OCI-LY3 (cell line): ENCODE results near the gene SLC45A3.

Source experiments
- H2AFZ ChIP-seq: fragments of 200-600, 300-600 bp; shearing (Covaris generic); 2 replicates; pipeline ENCODE4 v1.6.0; 2014; ENCODE audit warnings: antibody characterized with exemption, low read depth, low read length
- H3K27ac ChIP-seq: fragments of 200-600, 300-600 bp; sonication (generic); 2 replicates; pipeline ENCODE4 v1.5.1; 2014; ENCODE audit warnings: mild to moderate bottlenecking, low read length, moderate library complexity, mixed read lengths
- H3K27me3 ChIP-seq: fragments of 200-600, 300-600 bp; sonication (generic); 2 replicates; pipeline ENCODE4 v1.6.1; 2014; ENCODE audit warnings: low read depth, low read length, mixed read lengths
- H3K36me3 ChIP-seq: fragments of 200-600, 300-600 bp; sonication (generic); replicated peaks from 2 replicates; pipeline ENCODE3; 2014; ENCODE audit warnings: low read depth, low read length, mixed read lengths
- H3K4me1 ChIP-seq: fragments of 300-600, 200-600 bp; sonication (generic); 2 replicates; pipeline ENCODE4 v1.6.1; 2014; ENCODE audit warnings: low read length, mixed read lengths
- H3K4me2 ChIP-seq: fragments of 200-600, 300-600 bp; sonication (generic); 2 replicates; pipeline ENCODE4 v1.6.1; 2014; ENCODE audit warnings: low read length, mixed read lengths
- H3K4me3 ChIP-seq: fragments of 300-600, 200-600 bp; sonication (generic); 2 replicates; pipeline ENCODE4 v1.5.1; 2014; ENCODE audit warnings: antibody characterized with exemption, mild to moderate bottlenecking, low read length, moderate library complexity
- H3K79me2 ChIP-seq: fragments of 300-600, 200-600 bp; shearing (Covaris generic); 2 replicates; pipeline ENCODE4 v1.6.1; 2014; ENCODE audit warnings: mild to moderate bottlenecking, low read length, mixed read lengths
- H3K9ac ChIP-seq: fragments of 300-600, 200-600 bp; shearing (Covaris generic); 2 replicates; pipeline ENCODE4 v1.6.0; 2014; ENCODE audit warnings: mild to moderate bottlenecking, low read length, moderate library complexity
- H3K9me3 ChIP-seq: fragments of 200-600, 300-600 bp; shearing (Covaris generic); 2 replicates; pipeline ENCODE4 v1.6.1; 2014; ENCODE audit warnings: low read length, mixed read lengths; ENCODE audit not compliant: insufficient read depth
- H4K20me1 ChIP-seq: fragments of 200-600, 300-600 bp; sonication (generic); 2 replicates; pipeline ENCODE4 v1.6.1; 2016; ENCODE audit warnings: low read length, mixed read lengths; ENCODE audit not compliant: insufficient read depth
- CTCF ChIP-seq: fragments of 200-600, 300-600 bp; sonication (generic); IDR thresholded peaks from 2 replicates; pipeline ENCODE4 v1.5.1; 2014; ENCODE audit warnings: antibody characterized with exemption, low read length, low read depth
- EZH2phosphoT487 ChIP-seq: fragments of 200-600 bp; shearing (Covaris generic); IDR thresholded peaks from 2 replicates; pipeline ENCODE4 v1.6.1; 2018; ENCODE audit warnings: antibody characterized with exemption, mixed run types, low read depth

SLC45A3 gene

GRCh38 chr1:205650241-205650640 is 30.1 kb downstream of the SLC45A3 start:
- H4K20me1 ChIP-seq = no peaks in the 10 kb centered on the region
- H3K9ac ChIP-seq = no peak overlapping the region
- TF ChIP-seq CTCF (no peak), EZH2phosphoT487 (no peak)
- H3K4me1 ChIP-seq = no peaks in the 10 kb centered on the region
- H2AFZ ChIP-seq = no peak overlapping the region
- no peaks in the 10 kb centered on the region for H3K27me3 ChIP-seq
- no peaks in the 10 kb centered on the region for H3K79me2 ChIP-seq
- no peaks in the 10 kb centered on the region for H3K36me3 ChIP-seq
- H3K4me2 ChIP-seq = no peak overlapping the region
- H3K27ac ChIP-seq = no peak overlapping the region
- no peaks in the 10 kb centered on the region for H3K9me3 ChIP-seq
- no peak overlapping the region for H3K4me3 ChIP-seq

DNA sequence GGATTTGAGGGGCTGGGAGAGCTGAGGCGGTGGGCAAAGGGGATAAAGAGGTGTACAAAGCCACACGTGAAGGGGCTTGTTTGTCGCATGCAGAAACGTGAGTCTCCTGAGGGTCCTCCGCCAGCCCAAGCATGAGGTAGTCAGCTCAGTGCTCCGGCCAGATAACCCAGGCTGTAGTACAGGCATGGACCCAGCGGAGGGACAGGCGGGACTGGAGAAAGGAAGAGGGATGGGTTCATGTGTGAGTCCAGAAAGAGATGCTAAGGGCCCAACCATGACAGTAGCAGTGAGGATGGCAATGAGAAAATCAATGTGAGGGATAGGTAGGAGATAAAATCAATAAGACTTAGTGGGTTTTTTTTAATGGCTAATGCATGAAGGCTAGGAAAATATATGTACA is 34.8 kb downstream of the SLC45A3 start:
- no peaks in the 10 kb centered on the region for H3K9me3 ChIP-seq
- H3K36me3 ChIP-seq = no peaks in the 10 kb centered on the region
- no peak overlapping the region for H2AFZ ChIP-seq
- no peak overlapping the region for H3K9ac ChIP-seq
- TF ChIP-seq EZH2phosphoT487 = no peak
- no peak for TF ChIP-seq CTCF
- H3K4me3 ChIP-seq = no peak overlapping the region
- H4K20me1 ChIP-seq = no peaks in the 10 kb centered on the region
- no peaks in the 10 kb centered on the region for H3K4me1 ChIP-seq
- H3K27me3 ChIP-seq = no peaks in the 10 kb centered on the region
- H3K79me2 ChIP-seq = no peaks in the 10 kb centered on the region
- no peak overlapping the region for H3K4me2 ChIP-seq
- no peak overlapping the region for H3K27ac ChIP-seq

- H3K27ac ChIP-seq = no peak overlapping the region
- H3K36me3 ChIP-seq = no peaks in the 10 kb centered on the region
- H3K4me2 ChIP-seq = no peak overlapping the region
- no peaks in the 10 kb centered on the region for H3K27me3 ChIP-seq
- no peak overlapping the region for H2AFZ ChIP-seq
- H3K79me2 ChIP-seq = no peaks in the 10 kb centered on the region
- no peak for TF ChIP-seq CTCF
- no peak for TF ChIP-seq EZH2phosphoT487
- H3K9ac ChIP-seq = no peak overlapping the region
- no peak overlapping the region for H3K4me3 ChIP-seq
- H3K9me3 ChIP-seq = no peaks in the 10 kb centered on the region
- H4K20me1 ChIP-seq = no peaks in the 10 kb centered on the region
- H3K4me1 ChIP-seq = no peaks in the 10 kb centered on the region
Observed at GRCh38 chr1:205642679-205643307, 37.5 kb downstream of the SLC45A3 start.

DNA sequence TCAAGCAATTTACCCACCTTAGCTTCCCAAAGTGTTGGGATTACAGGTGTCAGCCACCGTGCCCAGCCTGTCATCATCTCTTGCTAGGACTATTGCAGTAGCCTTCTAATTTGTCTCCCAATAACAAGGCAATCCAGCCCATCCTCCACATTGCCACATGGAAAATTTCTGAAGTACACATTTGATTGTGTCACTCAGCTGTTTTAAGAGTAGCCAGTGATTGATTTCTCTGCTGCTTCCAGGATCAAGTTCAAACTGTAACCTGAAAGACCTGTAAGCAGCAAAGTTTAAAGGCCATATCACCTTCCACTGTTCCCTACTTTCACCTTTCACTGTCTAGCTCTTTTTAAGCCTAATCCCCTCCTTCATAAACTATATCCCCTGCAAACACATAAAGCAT is 40.7 kb downstream of the SLC45A3 start:
- no peaks in the 10 kb centered on the region for H3K36me3 ChIP-seq
- H3K27me3 ChIP-seq = no peaks in the 10 kb centered on the region
- no peaks in the 10 kb centered on the region for H3K4me1 ChIP-seq
- no peak overlapping the region for H3K27ac ChIP-seq
- H3K4me2 ChIP-seq = no peak overlapping the region
- no peak overlapping the region for H3K4me3 ChIP-seq
- no peak overlapping the region for H3K9ac ChIP-seq
- H2AFZ ChIP-seq = no peak overlapping the region
- no peaks in the 10 kb centered on the region for H4K20me1 ChIP-seq
- TF ChIP-seq CTCF (no peak), EZH2phosphoT487 (no peak)
- H3K9me3 ChIP-seq = no peaks in the 10 kb centered on the region
- no peaks in the 10 kb centered on the region for H3K79me2 ChIP-seq
